Endodermal cell (in vitro differentiated cells): ENCODE data around the gene NEDD9. TPM values are rescaled to one million over a fixed set of nuclear protein-coding genes. Genes with fewer than 3 reads are reported as not detected.
A peak's percentile ranks its signal among the peaks of the same experiment; 100 is the strongest.

Experiments used
- DNase-seq: peaks from one replicate; pipeline ENCODE4 v3.0.0-alpha.2; 2017
- H3K27ac ChIP-seq: 2 replicates; pipeline ENCODE4 v1.5.1; 2013; ENCODE audit warnings: mild to moderate bottlenecking, low read depth, low read length, moderate library complexity
- H3K27me3 ChIP-seq: 2 replicates; pipeline ENCODE4 v1.6.1; 2013; ENCODE audit warnings: mild to moderate bottlenecking, low read length, moderate library complexity; ENCODE audit not compliant: insufficient read depth, control insufficient read depth, poor library complexity, severe bottlenecking
- H3K36me3 ChIP-seq: 2 replicates; pipeline ENCODE4 v1.7.0; 2013; ENCODE audit warnings: mild to moderate bottlenecking, low read length, moderate library complexity; ENCODE audit not compliant: control insufficient read depth, insufficient read depth
- H3K4me1 ChIP-seq: one replicate; pipeline ENCODE4 v1.7.0; 2013; ENCODE audit warnings: low read length; ENCODE audit not compliant: control insufficient read depth, insufficient read depth
- H3K4me3 ChIP-seq: 2 replicates; pipeline ENCODE4 v1.5.1; 2013; ENCODE audit warnings: mild to moderate bottlenecking, low read length, moderate library complexity
- H3K9ac ChIP-seq: 2 replicates; pipeline ENCODE4 v1.6.1; 2013; ENCODE audit warnings: mild to moderate bottlenecking, low read length, moderate library complexity; ENCODE audit not compliant: poor library complexity, severe bottlenecking; ENCODE audit errors: extremely low read depth
- H3K9me3 ChIP-seq: 2 replicates; pipeline ENCODE4 v1.6.1; 2013; ENCODE audit warnings: mild to moderate bottlenecking, low read length, moderate library complexity; ENCODE audit not compliant: control insufficient read depth
- H3K27ac Mint-ChIP-seq: 2 replicates; pipeline ENCODE4 v1.8.0; 2020; ENCODE audit warnings: mixed read lengths
- H3K27me3 Mint-ChIP-seq: 2 replicates; pipeline ENCODE4 v1.8.0; 2021; ENCODE audit warnings: mild to moderate bottlenecking, mixed read lengths; ENCODE audit not compliant: insufficient read depth
- H3K36me3 Mint-ChIP-seq: 2 replicates; pipeline ENCODE4 v1.8.0; 2020; ENCODE audit warnings: low read depth, mixed read lengths
- H3K4me1 Mint-ChIP-seq: 2 replicates; pipeline ENCODE4 v1.8.0; 2020; ENCODE audit warnings: mixed read lengths
- H3K4me3 Mint-ChIP-seq: 2 replicates; pipeline ENCODE4 v1.8.0; 2020; ENCODE audit warnings: mild to moderate bottlenecking, moderate library complexity, mixed read lengths
- H3K9me3 Mint-ChIP-seq: 2 replicates; pipeline ENCODE4 v1.8.0; 2020; ENCODE audit warnings: mild to moderate bottlenecking, mixed read lengths
- CTCF ChIP-seq: fragments of 200-600 bp; sonication (generic); conservative IDR thresholded peaks from 2 replicates; pipeline ENCODE4 v1.5.0; 2021; ENCODE audit warnings: antibody characterized with exemption, mild to moderate bottlenecking
- WGBS, 2 experiments: methylation state at CpG; one replicate each; pipeline versions ENCODE4 v1.1.5 to v1.1.7; 2013; ENCODE audit warnings: missing lambda C conversion rate in 2 of 2, mixed read lengths in 1 of 2; ENCODE audit not compliant: insufficient coverage in 1 of 2, insufficient read length in 1 of 2; 5-methylcytosine and 5-hydroxymethylcytosine counted together
- total RNA-seq, 2 donors: library from RNA; stranded (reverse); fragmentation: NEBNext Ultra II Directional in 1 of 2; extraction: Animal tissue kit (Norgen Biotek cat#: 25700) in 1 of 2; gene quantifications; 2 replicates in 1 of 2; 3 replicates in 1 of 2; pipeline ENCODE4 v1.2.1, GENCODE V29; 2021

NEDD9 gene
- total RNA-seq, 2 donors from 2014 or later = 1.7 to 7.4 TPM

GRCh38 chr6:11242711-11243110 lies 10.2 kb upstream of the NEDD9 start:
- Histone ChIP-seq H3K27me3 (no peaks in the 10 kb centered on the region), H3K9ac (no peak overlapping the region), H3K4me3 (no peak overlapping the region), H3K27ac (no peak overlapping the region), H3K9me3 (no peaks in the 10 kb centered on the region), H3K4me1 (no peaks in the 10 kb centered on the region), H3K36me3 (no peaks in the 10 kb centered on the region)
- no peak overlapping the region for H3K27ac Mint-ChIP-seq
- H3K27me3 Mint-ChIP-seq = peaks cover 14% of the 10 kb centered on the region
- H3K4me1 Mint-ChIP-seq = peaks cover 4% of the 10 kb centered on the region
- no peaks in the 10 kb centered on the region for H3K9me3 Mint-ChIP-seq
- TF ChIP-seq CTCF = no peak
- H3K4me3 Mint-ChIP-seq = no peak overlapping the region
- DNase-seq = peak; percentile 9
- no peaks in the 10 kb centered on the region for H3K36me3 Mint-ChIP-seq

- no peaks in the 10 kb centered on the region for H3K9me3 Mint-ChIP-seq
- no peak overlapping the region for H3K4me3 Mint-ChIP-seq
- Histone ChIP-seq H3K9ac (no peak overlapping the region), H3K36me3 (no peaks in the 10 kb centered on the region), H3K4me1 (no peaks in the 10 kb centered on the region), H3K27me3 (no peaks in the 10 kb centered on the region), H3K9me3 (no peaks in the 10 kb centered on the region), H3K27ac (peak overlapping the region; percentile 39), H3K4me3 (no peak overlapping the region)
- DNase-seq = peak; percentile 95
- H3K4me1 Mint-ChIP-seq = peaks cover 4% of the 10 kb centered on the region
- H3K36me3 Mint-ChIP-seq = no peaks in the 10 kb centered on the region
- H3K27me3 Mint-ChIP-seq = peaks cover 14% of the 10 kb centered on the region
- peak overlapping the region; percentile 50 for H3K27ac Mint-ChIP-seq
- peak; percentile 95 for TF ChIP-seq CTCF
- WGBS, 2 experiments = 59 to 65% methylated on average over 13 to 17 of the region's 17 CpGs
Measured at GRCh38 chr6:11241793-11242201, 9.3 kb upstream of the NEDD9 start.

- no peak for TF ChIP-seq CTCF
- no peak overlapping the region for H3K9ac ChIP-seq
- H3K4me1 ChIP-seq = no peaks in the 10 kb centered on the region
- H3K27ac ChIP-seq = no peak overlapping the region
- Mint-ChIP-seq H3K36me3 (no peaks in the 10 kb centered on the region), H3K27ac (no peak overlapping the region), H3K9me3 (no peaks in the 10 kb centered on the region), H3K27me3 (peaks cover 14% of the 10 kb centered on the region), H3K4me3 (no peak overlapping the region), H3K4me1 (peaks cover 8% of the 10 kb centered on the region)
- 88% methylated on average over 5 to 11 of the region's 11 CpGs for WGBS, 2 experiments
- no peak for DNase-seq
- H3K27me3 ChIP-seq = no peaks in the 10 kb centered on the region
- no peak overlapping the region for H3K4me3 ChIP-seq
- H3K9me3 ChIP-seq = no peaks in the 10 kb centered on the region
- no peaks in the 10 kb centered on the region for H3K36me3 ChIP-seq
Measured at GRCh38 chr6:11241154-11241792, 8.8 kb upstream of the NEDD9 start.
